ENCODE measurements around the gene C11orf65.

The C11orf65 gene

GRCh38 chr11:108500721-108501120, 33.4 kb upstream of the C11orf65 start:
- in situ Hi-C loops (cut with MboI; ENCODE audit: low pct_unique_long_range_greater_than_20kb, low sequenced_read_pairs, unreplicated experiment): no loop called here
- no peak for TF ChIP-seq CTCF (IDR thresholded peaks at IDR 0.05; ENCODE audit: extremely low read depth, insufficient read depth, missing control alignments)
- no peak for DNase-seq (ENCODE audit: low spot score)

DNA sequence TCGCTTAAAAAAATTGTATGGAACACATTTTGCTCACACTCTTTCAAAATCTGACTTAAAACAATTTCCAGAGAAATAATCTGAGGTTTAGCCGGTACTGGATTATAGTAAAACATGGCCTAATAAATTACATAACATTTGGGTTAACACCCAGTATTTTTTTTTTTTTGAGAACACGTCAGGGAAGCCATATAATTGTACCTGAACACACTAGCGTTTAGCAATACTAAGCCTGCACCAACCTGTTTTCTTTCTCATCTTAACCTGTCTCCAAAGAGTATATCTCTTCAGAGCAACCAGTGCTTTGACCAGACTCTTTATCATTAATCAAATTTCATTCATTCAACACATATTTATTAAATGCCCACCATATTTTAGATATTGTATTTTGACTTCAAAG, 32.8 kb upstream of the C11orf65 start:
- no peak for TF ChIP-seq CTCF (IDR thresholded peaks at IDR 0.05; ENCODE audit: extremely low read depth, insufficient read depth, missing control alignments)
- in situ Hi-C loops (cut with MboI; ENCODE audit: low pct_unique_long_range_greater_than_20kb, low sequenced_read_pairs, unreplicated experiment): no loop called here
- no peak for DNase-seq (ENCODE audit: low spot score)

- DNase-seq (ENCODE audit: low spot score): no peak
- no peak for TF ChIP-seq CTCF (IDR thresholded peaks at IDR 0.05; ENCODE audit: extremely low read depth, insufficient read depth, missing control alignments)
- in situ Hi-C loops (cut with MboI; ENCODE audit: low pct_unique_long_range_greater_than_20kb, low sequenced_read_pairs, unreplicated experiment): no loop called here
Measured at GRCh38 chr11:108498816-108499408, 31.6 kb upstream of the C11orf65 start.

DNA sequence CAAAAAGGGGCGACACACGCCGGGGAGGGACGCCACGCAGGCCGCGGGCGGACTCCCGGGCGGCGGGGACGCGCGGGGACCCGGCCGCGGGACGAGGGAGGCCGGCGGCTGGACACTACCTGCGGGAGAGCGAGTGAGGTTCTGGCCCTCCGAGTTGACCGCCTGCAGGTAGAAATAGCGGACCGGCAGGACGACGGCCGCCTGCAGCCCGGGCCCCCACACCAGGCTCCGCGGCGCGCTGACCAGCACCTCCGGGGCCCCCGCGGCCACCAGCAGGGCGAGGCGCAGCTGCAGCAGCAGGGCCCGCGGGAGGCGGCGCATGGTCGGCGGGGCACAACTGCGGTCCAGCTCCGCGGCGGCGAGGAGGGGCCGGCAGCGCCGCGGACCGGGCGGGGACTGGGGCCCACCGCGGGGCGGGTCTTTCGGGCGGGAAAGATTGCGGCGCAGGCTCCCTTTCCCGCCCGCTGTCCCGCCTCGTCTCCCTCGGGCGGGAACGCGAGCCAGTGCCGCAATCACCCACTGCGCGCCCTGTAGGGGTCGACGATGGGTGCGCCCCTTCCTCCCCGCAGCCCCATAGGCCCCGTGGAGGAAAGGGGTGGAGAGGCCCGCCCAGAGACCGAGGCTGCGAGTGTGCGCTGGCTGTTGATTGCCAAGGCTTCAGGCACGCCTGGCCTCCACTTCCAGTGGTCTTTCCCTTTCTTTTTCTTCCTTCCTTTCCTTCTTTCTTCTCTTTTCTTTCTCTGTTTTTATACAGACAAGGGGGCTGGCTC, 30.9 kb upstream of the C11orf65 start, which contains the start of gene POGLUT3:
Gene POGLUT3 (minus strand): TSS at position 339 of the 770 bp plus-strand sequence. CDS start 18 bp downstream, at position 321.
- peak; percentile 81 for DNase-seq (ENCODE audit: low spot score)
- in situ Hi-C loops (cut with MboI; ENCODE audit: low pct_unique_long_range_greater_than_20kb, low sequenced_read_pairs, unreplicated experiment): no loop called here
- TF ChIP-seq CTCF (IDR thresholded peaks at IDR 0.05; ENCODE audit: extremely low read depth, insufficient read depth, missing control alignments): no peak

GRCh38 chr11:108497317-108498045, 30.2 kb upstream of the C11orf65 start:
- in situ Hi-C loops (cut with MboI; ENCODE audit: low pct_unique_long_range_greater_than_20kb, low sequenced_read_pairs, unreplicated experiment): no loop called here
- TF ChIP-seq CTCF (IDR thresholded peaks at IDR 0.05; ENCODE audit: extremely low read depth, insufficient read depth, missing control alignments): no peak
- DNase-seq (ENCODE audit: low spot score): peak; percentile 75

- in situ Hi-C loops (cut with MboI; ENCODE audit: low pct_unique_long_range_greater_than_20kb, low sequenced_read_pairs, unreplicated experiment): no loop called here
- DNase-seq (ENCODE audit: low spot score): peak; percentile 25
- no peak for TF ChIP-seq CTCF (IDR thresholded peaks at IDR 0.05; ENCODE audit: extremely low read depth, insufficient read depth, missing control alignments)
Measured at GRCh38 chr11:108496643-108497256, 29.4 kb upstream of the C11orf65 start.

Data from GM13977 (cell line).